ENCODE data around the gene PAQR8.
A peak's percentile ranks its signal among the peaks of the same experiment; 100 is the strongest.

The PAQR8 gene

GRCh38 chr6:52411911-52412310, 50.0 kb downstream of the PAQR8 start:
- DNase-seq (ENCODE audit: extremely low read depth, insufficient read length), result no peak
- H3K4me3 ChIP-seq (replicated peaks; ENCODE audit: low read depth, low read length), result no peak overlapping the region
- no peaks in the 10 kb centered on the region; the same call in 1 of the 2 replicates for H3K36me3 ChIP-seq (ENCODE audit: control insufficient read depth, insufficient read depth, low read length)
- no peaks in the 10 kb centered on the region for H3K27me3 ChIP-seq (replicated peaks; ENCODE audit: control insufficient read depth, insufficient read depth, low read length)
- TF ChIP-seq CTCF (IDR thresholded peaks at IDR 0.05; ENCODE audit: insufficient read depth, low read length, poor library complexity, severe bottlenecking), result no peak

GRCh38 chr6:52415333-52415732, 53.4 kb downstream of the PAQR8 start:
- Histone ChIP-seq H3K36me3 (ENCODE audit: control insufficient read depth, insufficient read depth, low read length) (no peaks in the 10 kb centered on the region), H3K4me3 (replicated peaks; ENCODE audit: low read depth, low read length) (no peak overlapping the region), H3K27me3 (replicated peaks; ENCODE audit: control insufficient read depth, insufficient read depth, low read length) (no peaks in the 10 kb centered on the region)
- TF ChIP-seq CTCF (IDR thresholded peaks at IDR 0.05; ENCODE audit: insufficient read depth, low read length, poor library complexity, severe bottlenecking), result no peak
- DNase-seq (ENCODE audit: extremely low read depth, insufficient read length), result no peak

GRCh38 chr6:52415917-52416628, 54.1 kb downstream of the PAQR8 start:
- no peaks in the 10 kb centered on the region for H3K36me3 ChIP-seq (ENCODE audit: control insufficient read depth, insufficient read depth, low read length)
- TF ChIP-seq CTCF (IDR thresholded peaks at IDR 0.05; ENCODE audit: insufficient read depth, low read length, poor library complexity, severe bottlenecking), result no peak
- no peak for DNase-seq (ENCODE audit: extremely low read depth, insufficient read length)
- no peaks in the 10 kb centered on the region for H3K27me3 ChIP-seq (replicated peaks; ENCODE audit: control insufficient read depth, insufficient read depth, low read length)
- H3K4me3 ChIP-seq (replicated peaks; ENCODE audit: low read depth, low read length), result no peak overlapping the region

GRCh38 chr6:52416629-52417151, 54.7 kb downstream of the PAQR8 start:
- TF ChIP-seq CTCF (IDR thresholded peaks at IDR 0.05; ENCODE audit: insufficient read depth, low read length, poor library complexity, severe bottlenecking), result peak; percentile 76
- Histone ChIP-seq H3K4me3 (replicated peaks; ENCODE audit: low read depth, low read length) (no peak overlapping the region), H3K27me3 (replicated peaks; ENCODE audit: control insufficient read depth, insufficient read depth, low read length) (no peaks in the 10 kb centered on the region), H3K36me3 (ENCODE audit: control insufficient read depth, insufficient read depth, low read length) (no peaks in the 10 kb centered on the region)
- peak; percentile 60 for DNase-seq (ENCODE audit: extremely low read depth, insufficient read length)

GRCh38 chr6:52417675-52418111, 55.7 kb downstream of the PAQR8 start:
- Histone ChIP-seq H3K27me3 (replicated peaks; ENCODE audit: control insufficient read depth, insufficient read depth, low read length) (no peaks in the 10 kb centered on the region), H3K4me3 (replicated peaks; ENCODE audit: low read depth, low read length) (no peak overlapping the region), H3K36me3 (ENCODE audit: control insufficient read depth, insufficient read depth, low read length) (no peaks in the 10 kb centered on the region)
- no peak for DNase-seq (ENCODE audit: extremely low read depth, insufficient read length)
- no peak for TF ChIP-seq CTCF (IDR thresholded peaks at IDR 0.05; ENCODE audit: insufficient read depth, low read length, poor library complexity, severe bottlenecking)

Measured in GM06990 (cell line).